Bronchial epithelial cell (primary cell): Measurements from ENCODE around the gene STK40. TPM values are rescaled to one million over a fixed set of nuclear protein-coding genes. Genes with fewer than 3 reads are reported as not detected.

ENCODE experiments used
- DNase-seq: peaks from one replicate; pipeline ENCODE4 v3.0.0-alpha.2; 2010; ENCODE audit warnings: low read depth
- FAIRE-seq: peaks from 2 replicates; lab custom pipeline; 2011; peaks lifted over from hg19 to GRCh38; lab: Jason Lieb, UNC
- H3K27me3 ChIP-seq: 2 replicates; pipeline ENCODE4 v1.5.1; 2011; ENCODE audit warnings: low read length; ENCODE audit not compliant: control insufficient read depth, insufficient read depth
- H3K36me3 ChIP-seq: 2 replicates; pipeline ENCODE4 v1.5.1; 2011; ENCODE audit warnings: low read length; ENCODE audit not compliant: control insufficient read depth, insufficient read depth
- H3K4me3 ChIP-seq: 2 replicates; pipeline ENCODE4 v1.5.1; 2011; ENCODE audit warnings: mild to moderate bottlenecking, low read depth, low read length, control low read depth
- total RNA-seq: library from RNA; depleted of rRNA; stranded (reverse); fragments of >200 nt; gene quantifications from 2 replicates; pipeline ENCODE4 v1.2.1, GENCODE V29; 2014
- TF ChIP-seq, protein P1 (sequence below): IDR thresholded peaks from 2 replicates; pipeline ENCODE4 v1.5.1; 2011; ENCODE audit warnings: mild to moderate bottlenecking, moderate library complexity, low read length, control low read depth, inconsistent platforms; ENCODE audit not compliant: insufficient read depth, severe bottlenecking

The STK40 gene
- total RNA-seq, 1 donor from 2014 or later, result 9.0 TPM

DNA sequence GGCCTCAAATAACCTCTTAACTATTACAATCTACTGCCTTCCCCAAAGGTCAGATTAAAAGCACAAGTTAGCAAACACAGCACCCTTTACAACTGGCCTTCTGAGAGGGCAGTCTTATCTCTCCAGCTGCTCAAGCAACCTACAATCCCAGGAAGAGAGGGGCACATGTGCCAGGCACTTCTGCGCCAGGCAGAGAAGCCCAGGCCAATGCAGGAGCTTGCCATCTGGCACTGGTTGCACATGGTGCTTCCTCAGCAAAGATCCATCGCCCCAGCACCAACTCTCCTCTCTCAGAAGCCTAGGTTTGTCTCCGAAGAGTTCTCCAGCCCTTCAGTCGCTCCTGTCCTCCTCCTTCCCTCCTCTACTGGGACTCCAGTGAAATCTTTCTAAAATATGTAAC is 2.5 kb downstream of the STK40 start:
- Histone ChIP-seq H3K36me3 (peaks cover 6% of the 10 kb centered on the region), H3K27me3 (no peaks in the 10 kb centered on the region), H3K4me3 (no peak overlapping the region)
- no peak for DNase-seq
- FAIRE-seq, result no peak
- TF ChIP-seq, protein P1, sequence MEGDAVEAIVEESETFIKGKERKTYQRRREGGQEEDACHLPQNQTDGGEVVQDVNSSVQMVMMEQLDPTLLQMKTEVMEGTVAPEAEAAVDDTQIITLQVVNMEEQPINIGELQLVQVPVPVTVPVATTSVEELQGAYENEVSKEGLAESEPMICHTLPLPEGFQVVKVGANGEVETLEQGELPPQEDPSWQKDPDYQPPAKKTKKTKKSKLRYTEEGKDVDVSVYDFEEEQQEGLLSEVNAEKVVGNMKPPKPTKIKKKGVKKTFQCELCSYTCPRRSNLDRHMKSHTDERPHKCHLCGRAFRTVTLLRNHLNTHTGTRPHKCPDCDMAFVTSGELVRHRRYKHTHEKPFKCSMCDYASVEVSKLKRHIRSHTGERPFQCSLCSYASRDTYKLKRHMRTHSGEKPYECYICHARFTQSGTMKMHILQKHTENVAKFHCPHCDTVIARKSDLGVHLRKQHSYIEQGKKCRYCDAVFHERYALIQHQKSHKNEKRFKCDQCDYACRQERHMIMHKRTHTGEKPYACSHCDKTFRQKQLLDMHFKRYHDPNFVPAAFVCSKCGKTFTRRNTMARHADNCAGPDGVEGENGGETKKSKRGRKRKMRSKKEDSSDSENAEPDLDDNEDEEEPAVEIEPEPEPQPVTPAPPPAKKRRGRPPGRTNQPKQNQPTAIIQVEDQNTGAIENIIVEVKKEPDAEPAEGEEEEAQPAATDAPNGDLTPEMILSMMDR, result no peak

DNA sequence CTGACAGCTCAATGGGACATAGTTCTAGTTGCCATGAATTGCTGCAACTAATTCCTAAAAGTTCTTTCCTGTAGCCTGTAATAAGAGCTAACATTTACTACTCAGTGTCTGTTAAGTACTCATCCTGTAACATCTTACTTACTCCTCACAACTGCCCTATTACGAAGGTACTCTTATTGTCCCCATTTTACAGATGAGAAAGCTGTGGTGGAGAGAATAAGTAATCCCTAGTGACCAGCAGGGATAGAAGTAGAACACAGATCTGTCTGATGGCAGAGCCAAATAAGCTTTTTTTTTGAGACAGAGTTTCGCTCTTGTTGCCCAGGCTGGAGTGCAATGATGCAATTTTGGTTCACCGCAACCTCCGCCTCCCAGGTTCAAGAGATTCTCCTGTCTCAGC is 3.1 kb downstream of the STK40 start:
- peaks cover 6% of the 10 kb centered on the region for H3K36me3 ChIP-seq
- DNase-seq, result no peak
- H3K27me3 ChIP-seq, result no peaks in the 10 kb centered on the region
- no peak for FAIRE-seq
- TF ChIP-seq, protein P1, result no peak
- H3K4me3 ChIP-seq, result no peak overlapping the region

DNA sequence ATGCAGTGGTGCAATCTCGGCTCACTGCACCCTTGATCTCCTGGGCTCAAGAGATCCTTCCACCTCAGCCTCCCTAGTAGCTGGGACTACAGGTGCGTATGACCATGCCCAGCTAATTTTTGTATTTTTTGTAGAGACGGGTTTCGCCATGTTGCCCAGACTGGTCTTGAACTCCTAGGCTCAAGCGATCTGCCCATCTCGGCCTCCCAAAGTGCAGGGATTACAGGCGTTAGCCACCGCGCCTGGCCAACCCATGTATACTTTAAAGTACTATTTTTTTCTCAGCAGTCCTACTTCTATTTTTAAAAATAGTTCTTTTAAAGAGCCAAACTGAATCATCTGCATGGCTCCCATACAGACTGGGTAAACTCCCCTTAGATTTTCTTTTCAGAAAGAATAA is 3.5 kb downstream of the STK40 start:
- Histone ChIP-seq H3K4me3 (no peak overlapping the region), H3K36me3 (peaks cover 8% of the 10 kb centered on the region), H3K27me3 (no peaks in the 10 kb centered on the region)
- no peak for FAIRE-seq
- TF ChIP-seq, protein P1, result no peak
- DNase-seq, result no peak

DNA sequence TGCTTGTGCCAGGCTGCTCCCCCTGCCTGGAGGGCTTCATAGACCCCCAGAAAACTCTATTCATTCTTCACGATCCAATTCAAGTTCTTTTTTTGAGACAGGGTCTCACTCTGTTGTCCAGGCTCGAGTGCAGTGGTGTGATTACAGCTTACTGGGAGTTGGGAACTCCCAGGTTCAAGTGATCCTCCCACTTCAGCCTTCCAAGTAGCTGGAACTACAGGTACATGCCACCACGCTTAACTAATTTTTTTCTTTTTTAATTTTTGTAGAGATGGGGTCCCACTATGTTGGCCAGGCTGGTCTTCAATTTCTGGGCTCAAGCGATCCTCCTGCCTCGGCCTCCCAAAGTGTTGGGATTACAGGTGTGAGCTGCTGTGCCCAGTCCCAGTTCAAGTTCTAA is 4.3 kb downstream of the STK40 start:
- FAIRE-seq (no peak), DNase-seq (no peak)
- H3K4me3 ChIP-seq, result no peak overlapping the region
- H3K36me3 ChIP-seq, result peaks cover 8% of the 10 kb centered on the region
- TF ChIP-seq, protein P1, result no peak
- H3K27me3 ChIP-seq, result no peaks in the 10 kb centered on the region

DNA sequence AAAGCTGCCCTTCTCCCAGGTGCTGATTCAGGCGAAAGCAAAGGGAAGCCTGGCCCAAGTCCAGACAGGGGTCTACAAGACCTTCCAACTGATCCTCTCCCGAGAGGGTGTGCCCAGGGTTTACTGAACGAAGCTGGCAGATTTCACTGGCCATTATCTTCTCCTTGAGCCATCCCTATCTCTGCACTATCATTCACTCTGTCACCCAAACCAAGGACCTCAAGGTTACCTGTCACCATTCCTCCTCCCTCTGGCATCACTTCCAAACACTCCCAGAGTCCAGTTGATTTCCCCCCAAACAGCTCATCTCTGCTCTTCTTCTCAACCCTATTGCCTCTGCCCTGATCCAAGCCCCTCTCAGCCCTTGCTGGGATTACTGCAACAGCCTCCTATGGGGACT is 4.9 kb downstream of the STK40 start:
- DNase-seq (no peak), FAIRE-seq (no peak)
- TF ChIP-seq, protein P1, result no peak
- Histone ChIP-seq H3K4me3 (no peak overlapping the region), H3K27me3 (no peaks in the 10 kb centered on the region), H3K36me3 (peaks cover 8% of the 10 kb centered on the region)

DNA sequence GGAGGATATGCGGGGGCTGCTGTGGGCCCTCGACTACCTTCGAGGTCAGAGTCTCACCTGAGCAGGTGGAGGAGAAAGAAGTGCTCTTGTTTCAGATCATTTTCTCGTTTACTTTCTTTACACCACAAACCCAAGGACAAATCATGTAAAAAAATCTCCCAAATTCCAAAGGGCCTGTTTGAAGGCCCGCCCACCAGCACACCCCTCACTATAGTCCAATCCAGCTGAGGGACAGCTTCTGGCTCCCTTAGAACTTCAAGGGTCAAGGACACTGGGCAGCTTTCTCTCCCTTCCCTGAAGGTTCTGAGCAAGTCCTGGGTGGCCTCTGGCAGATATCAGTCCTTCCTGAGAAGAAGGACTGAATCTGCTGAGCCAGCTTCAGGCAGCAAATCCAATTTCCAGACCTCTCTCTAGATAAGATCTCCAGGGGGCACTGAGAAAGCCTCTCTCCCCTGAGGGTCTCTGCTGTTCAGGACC is 5.5 kb downstream of the STK40 start:
- TF ChIP-seq, protein P1, result no peak
- DNase-seq (no peak), FAIRE-seq (no peak)
- H3K36me3 ChIP-seq, result peaks cover 8% of the 10 kb centered on the region
- H3K4me3 ChIP-seq, result no peak overlapping the region
- H3K27me3 ChIP-seq, result no peaks in the 10 kb centered on the region
